ENCODE data around the gene ALAS1.

The ALAS1 gene

DNA sequence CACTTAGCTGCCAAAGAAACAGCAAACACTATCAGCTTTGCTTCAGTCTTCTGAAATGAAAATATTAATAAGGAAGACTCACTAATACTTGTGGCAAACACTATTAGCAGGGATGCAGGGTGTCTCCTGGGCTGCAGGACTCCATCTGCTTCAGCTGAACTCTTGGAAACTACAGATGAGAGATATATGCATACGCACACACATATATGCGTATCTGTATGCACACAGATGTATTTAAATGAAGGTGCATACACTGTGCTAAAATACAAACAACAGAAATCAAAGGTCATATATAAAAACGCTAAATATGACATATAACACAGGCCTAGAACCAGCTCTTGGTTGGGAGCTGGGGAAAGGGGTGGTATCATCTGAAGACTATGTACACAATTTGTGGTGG is 58.2 kb downstream of the ALAS1 start:
- no peak for DNase-seq

DNA sequence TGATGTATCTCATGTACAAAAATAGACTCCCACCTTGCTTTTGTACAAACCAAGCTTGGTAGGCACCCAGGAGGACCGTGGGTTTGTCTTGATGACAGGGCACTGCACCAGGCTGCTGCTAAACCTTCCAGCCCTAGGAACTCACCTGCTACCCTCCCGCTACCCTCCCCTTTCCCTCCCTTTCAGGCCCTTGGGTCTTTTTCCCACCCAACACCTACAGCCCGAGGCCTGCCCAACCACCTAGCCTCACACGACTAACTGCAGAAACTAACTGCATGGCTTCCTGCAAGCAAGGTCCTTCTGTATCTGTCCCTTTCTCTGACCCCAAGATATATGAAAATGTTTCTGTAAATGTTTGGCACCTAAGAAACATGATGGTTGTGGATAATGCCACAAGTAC is 58.7 kb downstream of the ALAS1 start:
- DNase-seq: no peak

DNA sequence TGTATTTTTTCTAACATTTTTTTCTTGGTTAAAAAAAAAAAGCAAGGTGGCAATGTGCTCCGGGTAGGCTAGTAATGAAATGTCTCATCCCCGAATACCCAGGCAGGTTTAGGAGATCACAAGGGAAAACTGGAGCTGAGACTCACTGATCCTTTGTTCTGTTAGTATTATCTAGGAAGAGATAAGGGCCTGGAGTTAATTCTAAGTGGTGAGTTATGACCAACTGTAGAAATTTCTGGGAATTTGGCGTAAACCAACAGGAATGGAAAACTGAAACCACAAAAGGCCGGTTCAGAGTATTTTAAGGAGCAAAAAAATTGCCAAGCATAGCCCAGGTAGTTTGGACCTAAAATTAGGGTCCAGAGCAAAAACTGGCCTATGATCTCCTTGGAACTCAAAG is 60.0 kb downstream of the ALAS1 start:
- no peak for DNase-seq

DNA sequence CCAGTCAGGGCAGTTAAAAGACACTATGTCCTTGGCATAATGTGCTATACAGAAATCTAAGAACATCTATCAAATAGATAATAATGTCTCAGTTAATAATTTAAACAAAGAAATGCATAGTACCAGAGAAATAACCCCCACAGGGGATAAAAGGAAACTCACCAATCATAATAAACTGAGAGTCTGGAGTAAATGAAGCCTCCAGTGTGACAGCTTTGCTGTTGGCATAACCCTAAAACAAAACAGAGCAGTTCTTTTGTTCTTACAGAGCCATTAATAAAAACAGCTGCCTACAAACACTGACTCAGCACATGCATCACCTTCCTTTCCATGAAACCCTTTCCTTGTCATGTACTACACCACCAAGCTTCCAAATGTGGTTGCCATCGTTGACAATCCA is 61.1 kb downstream of the ALAS1 start:
- no peak for DNase-seq

DNA sequence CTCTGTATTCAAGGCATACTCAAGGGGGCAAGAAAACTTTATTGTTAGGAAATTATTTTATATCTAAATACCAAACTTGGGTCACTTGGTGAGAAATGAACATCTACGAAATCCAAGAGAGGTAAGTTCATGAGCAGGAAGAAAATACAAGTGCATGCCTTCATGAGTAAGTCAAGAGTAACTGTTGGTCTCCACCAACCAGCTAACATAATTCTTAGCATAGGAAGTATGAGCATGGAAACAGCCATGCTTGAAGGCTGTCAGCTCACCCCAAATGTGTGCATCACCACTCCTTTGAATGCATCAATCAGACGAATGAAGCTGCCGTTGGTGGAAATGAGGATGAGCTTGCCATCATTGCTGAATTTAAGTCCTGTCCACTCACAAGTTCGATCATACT is 61.5 kb downstream of the ALAS1 start:
- DNase-seq: no peak

DNA sequence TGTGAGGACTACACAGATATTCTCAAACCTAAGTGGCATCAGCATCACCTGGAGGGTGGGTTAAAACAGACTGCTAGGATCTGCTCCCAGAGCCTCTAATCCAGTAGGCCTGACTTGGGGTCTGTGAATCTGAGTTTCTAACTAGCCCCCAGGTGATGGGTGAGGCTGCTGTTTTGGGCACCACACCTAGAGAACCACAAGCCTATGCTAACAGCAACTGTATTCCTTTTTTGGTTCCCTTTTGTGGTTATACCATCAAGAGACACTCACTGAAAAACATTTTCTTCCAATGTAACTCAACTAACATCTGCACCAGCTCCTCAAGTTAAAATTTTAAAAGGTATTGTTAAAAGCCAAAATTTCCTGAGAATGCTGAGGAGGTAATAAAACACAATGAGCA is 64.5 kb downstream of the ALAS1 start:
- DNase-seq: no peak

All from CD4-positive, alpha-beta T cell treated with Interleukin-10 for 1 hour (primary cell).